Glutamatergic neuron (in vitro differentiated cells): ENCODE data around the gene SLC9C2. TPM values are rescaled to one million over a fixed set of nuclear protein-coding genes. Genes with fewer than 3 reads are reported as not detected.

Experiments
- DNase-seq: peaks from one replicate; pipeline ENCODE4 v3.0.0; 2022
- H3K27ac Mint-ChIP-seq: one replicate; pipeline ENCODE4 v1.8.0; 2020; ENCODE audit warnings: mild to moderate bottlenecking, mixed read lengths, inconsistent platforms; ENCODE audit not compliant: unreplicated experiment
- H3K27me3 Mint-ChIP-seq: one replicate; pipeline ENCODE4 v1.8.0; 2020; ENCODE audit warnings: mild to moderate bottlenecking, moderate library complexity, mixed read lengths, inconsistent platforms; ENCODE audit not compliant: unreplicated experiment
- H3K36me3 Mint-ChIP-seq: one replicate; pipeline ENCODE4 v1.8.0; 2020; ENCODE audit warnings: mild to moderate bottlenecking, mixed read lengths, inconsistent platforms; ENCODE audit not compliant: unreplicated experiment
- H3K4me1 Mint-ChIP-seq: one replicate; pipeline ENCODE4 v1.8.0; 2020; ENCODE audit warnings: mild to moderate bottlenecking, low read depth, mixed read lengths, inconsistent platforms; ENCODE audit not compliant: unreplicated experiment
- H3K4me3 Mint-ChIP-seq: one replicate; pipeline ENCODE4 v1.8.0; 2020; ENCODE audit warnings: mild to moderate bottlenecking, mixed read lengths, inconsistent platforms; ENCODE audit not compliant: unreplicated experiment
- H3K9me3 Mint-ChIP-seq: one replicate; pipeline ENCODE4 v1.8.0; 2020; ENCODE audit warnings: mild to moderate bottlenecking, moderate library complexity, mixed read lengths, inconsistent platforms; ENCODE audit not compliant: unreplicated experiment
- total RNA-seq: library from RNA; stranded (reverse); fragmentation: NEBNext Ultra II Directional; extraction: Animal tissue kit (Norgen Biotek cat#: 25700); gene quantifications from one replicate; pipeline ENCODE4 v1.2.1, GENCODE V29; 2021; ENCODE audit not compliant: unreplicated experiment
- TF ChIP-seq, protein P1 (sequence below): fragments of 200-600 bp; sonication (generic); IDR thresholded peaks from one replicate; pipeline ENCODE4 v1.5.0; 2021; ENCODE audit not compliant: partially characterized antibody, unreplicated experiment

SLC9C2 gene
- total RNA-seq, 1 donor from 2014 or later: 0.98 TPM

DNA sequence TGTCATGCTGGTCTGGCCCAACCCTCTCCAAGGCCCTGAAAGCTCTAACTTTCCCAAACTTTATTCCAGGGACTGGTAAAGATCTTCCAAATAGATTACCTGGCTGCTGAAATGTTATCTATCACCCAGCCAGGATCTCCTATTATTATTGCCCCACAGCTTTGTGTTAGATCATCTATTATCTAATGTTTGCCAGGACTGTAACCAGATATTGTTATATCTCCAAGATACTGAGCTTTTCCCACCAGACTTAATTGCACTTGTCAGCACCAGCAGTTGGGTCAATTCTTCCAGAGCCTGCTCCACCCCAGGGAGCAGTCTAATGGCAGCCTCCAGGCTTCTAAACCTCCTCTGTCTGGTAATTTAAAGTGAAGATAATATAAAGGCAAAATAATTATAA is 66.6 kb downstream of the SLC9C2 start:
- no peaks in the 10 kb centered on the region for H3K4me1 Mint-ChIP-seq
- DNase-seq: no peak

DNA sequence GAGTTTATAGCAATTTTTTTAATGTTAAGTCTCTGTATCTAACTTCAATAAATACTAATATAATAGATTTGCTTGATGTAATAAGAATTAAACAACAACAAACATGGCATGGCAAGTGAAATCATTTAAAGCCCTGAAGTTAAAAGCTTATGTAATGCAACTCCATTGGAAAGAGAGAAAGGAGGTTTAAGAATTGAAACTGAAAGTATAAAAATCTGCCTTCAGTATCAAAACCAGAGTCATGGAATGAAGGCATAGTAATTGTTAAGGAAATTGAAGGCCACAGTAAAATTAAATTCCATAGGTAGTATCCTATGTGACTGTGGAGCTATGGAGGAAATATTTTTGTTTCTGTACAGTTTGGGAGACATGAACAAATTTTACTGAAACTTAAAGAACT is 70.6 kb downstream of the SLC9C2 start:
- no peak overlapping the region for H3K4me3 Mint-ChIP-seq
- no peak overlapping the region for H3K27ac Mint-ChIP-seq
- H3K9me3 Mint-ChIP-seq: no peaks in the 10 kb centered on the region
- TF ChIP-seq, protein P1, sequence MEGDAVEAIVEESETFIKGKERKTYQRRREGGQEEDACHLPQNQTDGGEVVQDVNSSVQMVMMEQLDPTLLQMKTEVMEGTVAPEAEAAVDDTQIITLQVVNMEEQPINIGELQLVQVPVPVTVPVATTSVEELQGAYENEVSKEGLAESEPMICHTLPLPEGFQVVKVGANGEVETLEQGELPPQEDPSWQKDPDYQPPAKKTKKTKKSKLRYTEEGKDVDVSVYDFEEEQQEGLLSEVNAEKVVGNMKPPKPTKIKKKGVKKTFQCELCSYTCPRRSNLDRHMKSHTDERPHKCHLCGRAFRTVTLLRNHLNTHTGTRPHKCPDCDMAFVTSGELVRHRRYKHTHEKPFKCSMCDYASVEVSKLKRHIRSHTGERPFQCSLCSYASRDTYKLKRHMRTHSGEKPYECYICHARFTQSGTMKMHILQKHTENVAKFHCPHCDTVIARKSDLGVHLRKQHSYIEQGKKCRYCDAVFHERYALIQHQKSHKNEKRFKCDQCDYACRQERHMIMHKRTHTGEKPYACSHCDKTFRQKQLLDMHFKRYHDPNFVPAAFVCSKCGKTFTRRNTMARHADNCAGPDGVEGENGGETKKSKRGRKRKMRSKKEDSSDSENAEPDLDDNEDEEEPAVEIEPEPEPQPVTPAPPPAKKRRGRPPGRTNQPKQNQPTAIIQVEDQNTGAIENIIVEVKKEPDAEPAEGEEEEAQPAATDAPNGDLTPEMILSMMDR: no peak
- H3K36me3 Mint-ChIP-seq: no peaks in the 10 kb centered on the region
- no peaks in the 10 kb centered on the region for H3K27me3 Mint-ChIP-seq
- H3K4me1 Mint-ChIP-seq: no peaks in the 10 kb centered on the region
- no peak for DNase-seq

More for the DNA sequence above, 66.6 kb downstream of the SLC9C2 start:
- no peaks in the 10 kb centered on the region for H3K36me3 Mint-ChIP-seq
- H3K27me3 Mint-ChIP-seq: no peaks in the 10 kb centered on the region
- no peaks in the 10 kb centered on the region for H3K9me3 Mint-ChIP-seq
- H3K27ac Mint-ChIP-seq: no peak overlapping the region
- TF ChIP-seq, protein P1: no peak
- no peak overlapping the region for H3K4me3 Mint-ChIP-seq

- no peak for DNase-seq
- TF ChIP-seq, protein P1: no peak
- Mint-ChIP-seq H3K9me3 (no peaks in the 10 kb centered on the region), H3K36me3 (no peaks in the 10 kb centered on the region), H3K4me1 (peaks cover 2% of the 10 kb centered on the region), H3K27me3 (no peaks in the 10 kb centered on the region), H3K4me3 (no peak overlapping the region), H3K27ac (no peak overlapping the region)
Measured at GRCh38 chr1:173530795-173531693, 71.8 kb downstream of the SLC9C2 start.

DNA sequence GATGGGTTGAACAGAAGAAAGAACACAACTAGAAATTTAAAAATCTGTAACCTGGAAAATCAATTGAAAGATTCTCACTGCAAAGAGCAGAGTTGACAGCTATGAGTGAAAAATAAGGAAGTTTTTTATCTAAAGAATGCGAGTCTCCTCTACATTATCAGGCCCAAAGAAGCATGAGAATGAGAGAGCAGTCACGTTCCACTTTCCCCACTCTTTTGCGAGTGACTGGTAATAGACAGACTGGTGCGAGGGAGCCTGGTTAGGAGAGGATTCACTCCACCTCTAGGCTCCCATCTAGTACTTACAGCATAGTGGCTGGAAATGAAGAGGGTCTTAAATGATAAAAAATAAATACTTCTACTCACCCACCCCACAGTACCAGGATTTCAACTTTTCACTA is 73.8 kb downstream of the SLC9C2 start:
- H3K4me3 Mint-ChIP-seq: no peak overlapping the region
- no peaks in the 10 kb centered on the region for H3K27me3 Mint-ChIP-seq
- H3K9me3 Mint-ChIP-seq: no peaks in the 10 kb centered on the region
- no peak for DNase-seq
- TF ChIP-seq, protein P1: no peak
- no peak overlapping the region for H3K27ac Mint-ChIP-seq
- peaks cover 2% of the 10 kb centered on the region for H3K4me1 Mint-ChIP-seq
- no peaks in the 10 kb centered on the region for H3K36me3 Mint-ChIP-seq

- Mint-ChIP-seq H3K27ac (no peak overlapping the region), H3K4me3 (no peak overlapping the region), H3K4me1 (peaks cover 2% of the 10 kb centered on the region), H3K9me3 (no peaks in the 10 kb centered on the region), H3K27me3 (no peaks in the 10 kb centered on the region), H3K36me3 (no peaks in the 10 kb centered on the region)
- no peak for DNase-seq
- TF ChIP-seq, protein P1: no peak
Measured at GRCh38 chr1:173527151-173527826, 75.6 kb downstream of the SLC9C2 start.
